Right lobe of liver (tissue), 6 donors: Measurements from ENCODE around the gene BEST2. TPM values are rescaled to one million over a fixed set of nuclear protein-coding genes. Genes with fewer than 3 reads are reported as not detected.
A peak's percentile ranks its signal among the peaks of the same experiment; 100 is the strongest.

Experiments used
- ATAC-seq, 4 donors: fragments of 200-7000 bp; cut with Tn5 transposase; one replicate each; pipeline ENCODE4 v1.9.1; 2020; ENCODE audit warnings: mild to moderate bottlenecking in 4 of 4, moderate library complexity in 4 of 4
- DNase-seq, 3 donors: peaks; one replicate each; pipeline ENCODE4 v3.0.0-alpha.2; 2020
- H3K27ac ChIP-seq, 3 donors: fragments of 200-600 bp; one replicate each; pipeline ENCODE4 v1.8.0; 2022
- H3K27me3 ChIP-seq, 2 donors: fragments of 200-600 bp; one replicate each; pipeline ENCODE4 v1.8.0; 2022
- H3K36me3 ChIP-seq, 4 donors: fragments of 200-600 bp; sonication (generic) in 1 of 4; one replicate each; pipeline versions ENCODE4 v1.5.1 to v1.8.0; 2017 to 2022; ENCODE audit warnings: control low read depth in 1 of 4
- H3K4me1 ChIP-seq, 4 donors: fragments of 200-600 bp; sonication (generic) in 1 of 4; one replicate each; pipeline versions ENCODE4 v1.5.1 to v1.8.0; 2017 to 2022; ENCODE audit warnings: control low read depth in 1 of 4
- H3K4me3 ChIP-seq, 3 donors: fragments of 200-600 bp; one replicate each; pipeline ENCODE4 v1.8.0; 2022
- H3K9me3 ChIP-seq, 4 donors: fragments of 200-600 bp; sonication (generic) in 1 of 4; one replicate each; pipeline versions ENCODE4 v1.5.1 to v1.8.0; 2017 to 2022; ENCODE audit warnings: control low read depth in 1 of 4
- POLR2A ChIP-seq: fragments of 450-650 bp; IDR thresholded peaks from one replicate; pipeline ENCODE4 v1.6.1; 2017; ENCODE audit warnings: antibody characterized with exemption, mild to moderate bottlenecking
- WGBS: methylation state at CpG from one replicate; pipeline ENCODE4 v1.1.6; 2018; ENCODE audit warnings: low coverage, low lambda C conversion rate; ENCODE audit not compliant: insufficient coverage; ENCODE audit errors: missing lambda C conversion rate; 5-methylcytosine and 5-hydroxymethylcytosine counted together
- intact Hi-C, 2 donors: fragments of 100-400 bp; cut with DNase I; formaldehyde crosslinking; loops; one replicate each; pipeline versions ENCODE4 v1.11.2 to v1.14.1; 2022
- total RNA-seq, 6 experiments: library from RNA; depleted of rRNA in 2 of 6; stranded (reverse); fragments of >200 nt in 2 of 6; fragmentation: NEBNext Ultra II Directional in 3 of 6; extraction: Animal tissue kit (Norgen Biotek cat#: 25700) in 3 of 6; gene quantifications; one replicate each; pipeline versions ENCODE4 v1.1.0 to v1.2.4, GENCODE V29; 2016 to 2023
- TF ChIP-seq, protein P1 (sequence below), 4 donors: fragments of 200-600 bp in 3 of 4; fragments of 450-650 bp in 1 of 4; IDR thresholded peaks; one replicate each; pipeline versions ENCODE4 v1.5.1 to v1.8.0; 2016 to 2022; ENCODE audit warnings: antibody characterized with exemption in 4 of 4, mild to moderate bottlenecking in 2 of 4
- donor health status: DM: no; HTN: yes; CAD: no.
- donor health status: DM: no; HTN: no; CAD: no.
- donor health status: DM: no; HTN: no; CAD: no.
- donor health status: DM: no; HTN: yes; CAD: no.
- donor health status: DM: no; HTN: yes; CAD: no.

Gene BEST2
- total RNA-seq, 6 experiments from 2014 or later, result not detected

DNA sequence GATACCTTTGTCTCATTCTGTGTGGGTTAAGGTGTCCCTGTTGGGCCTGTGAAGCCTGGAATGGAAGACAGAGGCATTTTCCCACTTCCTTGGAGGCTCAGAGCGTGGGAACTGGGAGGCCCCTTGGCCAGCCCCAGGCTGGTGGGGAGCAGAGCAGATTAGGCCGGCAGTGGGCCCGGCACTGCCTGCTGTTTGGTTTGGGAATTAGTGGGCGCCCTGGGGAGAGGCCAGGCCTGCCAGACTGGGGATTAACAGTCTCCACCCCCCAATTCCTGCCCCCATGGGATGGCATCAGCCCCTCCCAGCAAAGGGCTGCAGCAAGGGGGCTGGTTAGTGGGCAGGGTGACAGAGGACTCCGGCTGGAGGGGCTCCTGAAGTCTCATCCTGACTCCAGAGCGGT, 3.1 kb upstream of the BEST2 start:
- H3K9me3 ChIP-seq, result no peaks in the 10 kb centered on the region
- DNase-seq (no peak), ATAC-seq (no peak)
- H3K36me3 ChIP-seq, result peaks cover 0 to 10% (median 0%) of the 10 kb centered on the region in 4 donors
- TF ChIP-seq POLR2A, result no peak
- TF ChIP-seq, protein P1, sequence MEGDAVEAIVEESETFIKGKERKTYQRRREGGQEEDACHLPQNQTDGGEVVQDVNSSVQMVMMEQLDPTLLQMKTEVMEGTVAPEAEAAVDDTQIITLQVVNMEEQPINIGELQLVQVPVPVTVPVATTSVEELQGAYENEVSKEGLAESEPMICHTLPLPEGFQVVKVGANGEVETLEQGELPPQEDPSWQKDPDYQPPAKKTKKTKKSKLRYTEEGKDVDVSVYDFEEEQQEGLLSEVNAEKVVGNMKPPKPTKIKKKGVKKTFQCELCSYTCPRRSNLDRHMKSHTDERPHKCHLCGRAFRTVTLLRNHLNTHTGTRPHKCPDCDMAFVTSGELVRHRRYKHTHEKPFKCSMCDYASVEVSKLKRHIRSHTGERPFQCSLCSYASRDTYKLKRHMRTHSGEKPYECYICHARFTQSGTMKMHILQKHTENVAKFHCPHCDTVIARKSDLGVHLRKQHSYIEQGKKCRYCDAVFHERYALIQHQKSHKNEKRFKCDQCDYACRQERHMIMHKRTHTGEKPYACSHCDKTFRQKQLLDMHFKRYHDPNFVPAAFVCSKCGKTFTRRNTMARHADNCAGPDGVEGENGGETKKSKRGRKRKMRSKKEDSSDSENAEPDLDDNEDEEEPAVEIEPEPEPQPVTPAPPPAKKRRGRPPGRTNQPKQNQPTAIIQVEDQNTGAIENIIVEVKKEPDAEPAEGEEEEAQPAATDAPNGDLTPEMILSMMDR (IDR thresholded peaks at IDR 0.05), result no peak
- H3K27ac ChIP-seq, result no peak overlapping the region
- intact Hi-C loops, result no loop called here
- H3K4me3 ChIP-seq, result no peak overlapping the region
- no peaks in the 10 kb centered on the region for H3K4me1 ChIP-seq
- no CpG with 5 or more reads among the region's 6 CpGs for WGBS
- no peaks in the 10 kb centered on the region for H3K27me3 ChIP-seq

DNA sequence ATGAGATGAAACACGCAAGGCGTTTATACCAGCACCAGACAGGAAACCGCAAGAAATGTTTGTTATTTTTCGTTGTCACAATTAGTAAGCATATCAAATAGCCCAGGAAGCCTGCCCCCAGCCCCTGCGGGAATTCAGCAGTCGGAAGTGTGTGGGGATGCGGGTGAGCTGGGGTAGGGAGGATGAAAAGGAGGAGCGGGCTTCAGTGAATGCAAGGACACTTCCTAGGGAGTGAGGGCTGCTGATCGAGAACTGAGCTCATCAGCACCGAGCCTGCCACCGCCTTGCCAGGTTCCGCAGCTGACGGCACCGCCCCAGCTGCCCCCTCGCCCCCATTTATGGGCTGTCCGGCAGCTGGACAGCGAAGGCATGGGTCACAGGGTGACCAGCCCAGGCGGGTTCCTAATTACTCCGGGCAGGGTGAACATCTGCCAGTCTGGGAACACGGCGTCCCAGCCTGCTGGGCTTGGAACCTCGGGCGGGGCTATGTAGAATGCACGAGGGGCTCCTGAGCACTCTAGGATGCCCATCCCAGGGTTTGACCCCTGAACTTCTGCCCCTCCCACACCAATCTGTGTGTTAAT, 1.6 kb upstream of the BEST2 start:
- Histone ChIP-seq H3K27ac (no peak overlapping the region), H3K27me3 (no peaks in the 10 kb centered on the region), H3K4me3 (no peak overlapping the region), H3K4me1 (no peaks in the 10 kb centered on the region), H3K36me3 (peaks cover 0 to 10% (median 0%) of the 10 kb centered on the region in 4 donors), H3K9me3 (no peaks in the 10 kb centered on the region)
- TF ChIP-seq POLR2A, result no peak
- TF ChIP-seq, protein P1 (IDR thresholded peaks at IDR 0.05), result no peak
- no peak for DNase-seq
- intact Hi-C loops, result loop anchor here in 1 of 2 donors (10.0 kb wide), 1 partner anchor 45 kb away; no protein-coding TSS in a partner anchor
- peak in 1 of 4 donors; percentile 4 for ATAC-seq
- 15% methylated on average over 8 of the region's 24 CpGs for WGBS

DNA sequence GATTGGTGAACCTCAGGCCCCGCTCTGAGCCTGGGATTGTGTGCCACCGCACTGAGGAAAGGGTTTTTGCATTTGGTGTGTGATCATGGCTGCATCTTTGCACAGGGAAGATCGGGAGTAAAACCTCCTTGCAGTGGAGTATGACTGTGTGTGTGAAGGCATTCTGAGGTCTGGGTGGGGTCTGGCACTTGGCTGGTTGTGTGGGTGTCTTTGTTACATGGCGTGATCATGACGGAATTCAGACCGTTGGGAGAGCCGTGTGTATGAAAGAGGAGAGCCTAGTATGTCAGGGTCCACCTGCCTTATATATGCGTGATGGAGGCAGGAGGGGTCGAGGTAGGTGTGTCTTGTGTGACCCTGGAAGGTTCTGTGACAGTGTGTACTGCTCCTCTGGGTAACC, 740 bp upstream of the BEST2 start:
- Histone ChIP-seq H3K4me1 (no peaks in the 10 kb centered on the region), H3K9me3 (no peaks in the 10 kb centered on the region), H3K4me3 (no peak overlapping the region), H3K27ac (no peak overlapping the region), H3K36me3 (peaks cover 0 to 9% (median 0%) of the 10 kb centered on the region in 4 donors), H3K27me3 (no peaks in the 10 kb centered on the region)
- TF ChIP-seq, protein P1 (IDR thresholded peaks at IDR 0.05), result no peak
- TF ChIP-seq POLR2A, result no peak
- intact Hi-C loops, result loop anchor here in 1 of 2 donors (10.0 kb wide), 1 partner anchor 46 kb away; no protein-coding TSS in a partner anchor
- ATAC-seq, result no peak
- DNase-seq, result no peak
- WGBS, result 45% methylated on average over 7 of the region's 9 CpGs

DNA sequence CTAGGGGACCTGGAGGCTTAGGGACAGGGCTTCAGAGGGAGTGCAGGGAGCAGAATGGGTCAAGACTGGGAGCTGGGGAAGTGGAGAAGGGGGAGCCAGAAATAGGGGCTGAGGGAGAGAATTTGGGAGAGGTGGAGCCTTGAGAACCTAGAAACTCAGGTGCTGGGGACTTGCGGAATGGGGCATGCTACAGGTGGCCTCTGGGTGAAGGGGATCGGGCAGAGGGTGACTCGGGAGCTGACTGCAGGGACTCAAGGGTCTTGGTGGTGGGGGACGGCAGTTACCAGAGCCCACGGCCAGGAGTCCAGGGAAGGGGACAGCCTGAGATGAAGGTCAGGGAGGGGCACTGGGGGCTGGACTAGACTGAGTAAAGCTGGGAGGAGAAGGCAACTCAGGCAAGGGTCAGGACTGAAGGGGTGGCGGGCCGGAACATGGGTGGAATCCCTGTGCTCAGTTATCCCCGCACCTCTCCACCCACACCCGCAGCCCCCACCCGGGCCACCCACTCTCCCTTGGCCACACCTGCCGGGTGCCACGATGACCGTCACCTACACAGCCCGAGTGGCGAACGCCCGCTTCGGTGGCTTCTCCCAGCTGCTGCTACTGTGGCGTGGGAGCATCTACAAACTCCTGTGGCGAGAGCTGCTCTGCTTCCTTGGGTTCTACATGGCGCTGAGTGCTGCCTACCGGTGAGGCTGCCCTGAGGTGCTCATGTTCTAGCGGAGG, 628 bp downstream of the BEST2 start:
- no peak overlapping the region for H3K4me3 ChIP-seq
- no peak for DNase-seq

More for the DNA sequence above, 628 bp downstream of the BEST2 start:
- Histone ChIP-seq H3K27me3 (no peaks in the 10 kb centered on the region), H3K4me1 (peaks cover 0 to 3% (median 0%) of the 10 kb centered on the region in 4 donors), H3K9me3 (no peaks in the 10 kb centered on the region), H3K27ac (no peak overlapping the region), H3K36me3 (no peaks in the 10 kb centered on the region)
- ATAC-seq, result no peak
- intact Hi-C loops, result loop anchor here in 1 of 2 donors (10.0 kb wide), 1 partner anchor 47 kb away; no protein-coding TSS in a partner anchor
- TF ChIP-seq POLR2A, result no peak
- TF ChIP-seq, protein P1 (IDR thresholded peaks at IDR 0.05), result no peak
- WGBS, result 56% methylated on average over 9 of the region's 23 CpGs
